Central memory CD8-positive, alpha-beta T cell (primary cell): ENCODE results near the gene HAO2.

Experiments
- ATAC-seq: fragments of 150-1000 bp; cut with Tn5 transposase; replicated peaks from 2 replicates; pipeline ENCODE4 v1.10.0; 2022; ENCODE audit warnings: mild to moderate bottlenecking, moderate FRiP score, moderate number of reproducible peaks; ENCODE audit not compliant: poor library complexity, severe bottlenecking; ENCODE audit errors: extremely low read depth
- DNase-seq, 2 donors: peaks; one replicate each; pipeline ENCODE4 v3.0.0; 2021; ENCODE audit warnings: low spot score in 2 of 2
- H3K27ac Mint-ChIP-seq: one replicate; pipeline ENCODE4 v1.8.0; 2022; ENCODE audit warnings: low read depth, mild to moderate bottlenecking, moderate library complexity, mixed read lengths
- H3K27me3 Mint-ChIP-seq: one replicate; pipeline ENCODE4 v1.8.0; 2022; ENCODE audit warnings: mixed read lengths
- H3K36me3 Mint-ChIP-seq: one replicate; pipeline ENCODE4 v1.8.0; 2022; ENCODE audit warnings: mild to moderate bottlenecking, moderate library complexity, mixed read lengths; ENCODE audit not compliant: insufficient read depth
- H3K4me1 Mint-ChIP-seq: one replicate; pipeline ENCODE4 v1.8.0; 2022; ENCODE audit warnings: mixed read lengths
- H3K4me3 Mint-ChIP-seq: one replicate; pipeline ENCODE4 v1.8.0; 2022; ENCODE audit warnings: mild to moderate bottlenecking, moderate library complexity, mixed read lengths
- H3K9me3 Mint-ChIP-seq: one replicate; pipeline ENCODE4 v1.8.0; 2022; ENCODE audit warnings: mixed read lengths

The HAO2 gene

GRCh38 chr1:119368554-119368953 lies at the start of gene HAO2:
Gene HAO2, plus strand, starts transcription at chr1:119368785. Its CDS starts 12,301 bp downstream, at chr1:119381086.
- Mint-ChIP-seq H3K27me3 (peaks cover 35% of the 10 kb centered on the region), H3K36me3 (peaks cover 4% of the 10 kb centered on the region), H3K27ac (no peak within 1 kb of the TSS), H3K4me3 (no peak within 1 kb of the TSS), H3K4me1 (no peaks in the 10 kb centered on the region), H3K9me3 (no peaks in the 10 kb centered on the region)
- DNase-seq (no peak), ATAC-seq (no peak)

- peak overlapping the region; percentile 14 for H3K27ac Mint-ChIP-seq
- H3K4me3 Mint-ChIP-seq, result no peak overlapping the region
- ATAC-seq (no peak), DNase-seq (no peak)
- H3K4me1 Mint-ChIP-seq, result peaks cover 11% of the 10 kb centered on the region
- no peaks in the 10 kb centered on the region for H3K9me3 Mint-ChIP-seq
- H3K36me3 Mint-ChIP-seq, result no peaks in the 10 kb centered on the region
- H3K27me3 Mint-ChIP-seq, result no peaks in the 10 kb centered on the region
Observed at GRCh38 chr1:119320100-119320499, 48.5 kb upstream of the HAO2 start.

- ATAC-seq (no peak), DNase-seq (no peak)
- Mint-ChIP-seq H3K27ac (no peak overlapping the region), H3K27me3 (no peaks in the 10 kb centered on the region), H3K4me1 (peaks cover 13% of the 10 kb centered on the region), H3K9me3 (no peaks in the 10 kb centered on the region), H3K4me3 (no peak overlapping the region), H3K36me3 (no peaks in the 10 kb centered on the region)
Observed at GRCh38 chr1:119321666-119322419, 46.7 kb upstream of the HAO2 start.

- DNase-seq, result no peak
- Mint-ChIP-seq H3K27me3 (no peaks in the 10 kb centered on the region), H3K9me3 (no peaks in the 10 kb centered on the region), H3K27ac (no peak overlapping the region), H3K36me3 (no peaks in the 10 kb centered on the region), H3K4me3 (no peak overlapping the region), H3K4me1 (peaks cover 26% of the 10 kb centered on the region)
- no peak for ATAC-seq
Observed at GRCh38 chr1:119323216-119323982, 45.2 kb upstream of the HAO2 start.

- H3K9me3 Mint-ChIP-seq, result no peaks in the 10 kb centered on the region
- no peaks in the 10 kb centered on the region for H3K27me3 Mint-ChIP-seq
- no peak overlapping the region for H3K4me3 Mint-ChIP-seq
- no peak for ATAC-seq
- H3K4me1 Mint-ChIP-seq, result peaks cover 26% of the 10 kb centered on the region
- no peak overlapping the region for H3K27ac Mint-ChIP-seq
- DNase-seq, result no peak
- no peaks in the 10 kb centered on the region for H3K36me3 Mint-ChIP-seq
Observed at GRCh38 chr1:119324198-119324597, 44.4 kb upstream of the HAO2 start.

- Mint-ChIP-seq H3K4me3 (peak overlapping the region; percentile 79), H3K9me3 (no peaks in the 10 kb centered on the region), H3K27ac (no peak overlapping the region), H3K27me3 (no peaks in the 10 kb centered on the region), H3K36me3 (no peaks in the 10 kb centered on the region), H3K4me1 (peaks cover 26% of the 10 kb centered on the region)
- ATAC-seq (no peak), DNase-seq (no peak)
Observed at GRCh38 chr1:119326251-119326650, 42.3 kb upstream of the HAO2 start.

- peak overlapping the region; percentile 79 for H3K4me3 Mint-ChIP-seq
- no peaks in the 10 kb centered on the region for H3K36me3 Mint-ChIP-seq
- peaks cover 26% of the 10 kb centered on the region for H3K4me1 Mint-ChIP-seq
- no peaks in the 10 kb centered on the region for H3K27me3 Mint-ChIP-seq
- H3K9me3 Mint-ChIP-seq, result no peaks in the 10 kb centered on the region
- ATAC-seq (no peak), DNase-seq (no peak)
- peak overlapping the region; percentile 58 for H3K27ac Mint-ChIP-seq
Observed at GRCh38 chr1:119327094-119327449, 41.5 kb upstream of the HAO2 start.

GRCh38 chr1:119327450-119328155 lies 41.0 kb upstream of the HAO2 start:
- ATAC-seq (peak; percentile 41), DNase-seq (no peak)
- Mint-ChIP-seq H3K4me3 (peak overlapping the region; percentile 79), H3K27ac (peak overlapping the region; percentile 58), H3K36me3 (no peaks in the 10 kb centered on the region), H3K27me3 (no peaks in the 10 kb centered on the region), H3K9me3 (no peaks in the 10 kb centered on the region), H3K4me1 (peaks cover 26% of the 10 kb centered on the region)

- Mint-ChIP-seq H3K9me3 (no peaks in the 10 kb centered on the region), H3K27me3 (no peaks in the 10 kb centered on the region), H3K36me3 (peaks cover 2% of the 10 kb centered on the region), H3K4me3 (no peak overlapping the region), H3K4me1 (peaks cover 14% of the 10 kb centered on the region), H3K27ac (no peak overlapping the region)
- DNase-seq (no peak), ATAC-seq (no peak)
Observed at GRCh38 chr1:119329541-119330461, 38.8 kb upstream of the HAO2 start.

- H3K27me3 Mint-ChIP-seq, result no peaks in the 10 kb centered on the region
- peaks cover 14% of the 10 kb centered on the region for H3K4me1 Mint-ChIP-seq
- no peak overlapping the region for H3K4me3 Mint-ChIP-seq
- no peak overlapping the region for H3K27ac Mint-ChIP-seq
- no peaks in the 10 kb centered on the region for H3K9me3 Mint-ChIP-seq
- DNase-seq (no peak), ATAC-seq (no peak)
- H3K36me3 Mint-ChIP-seq, result peaks cover 2% of the 10 kb centered on the region
Observed at GRCh38 chr1:119330466-119331189, 38.0 kb upstream of the HAO2 start.

- DNase-seq (no peak), ATAC-seq (no peak)
- Mint-ChIP-seq H3K27ac (no peak overlapping the region), H3K9me3 (no peaks in the 10 kb centered on the region), H3K4me1 (peaks cover 14% of the 10 kb centered on the region), H3K27me3 (no peaks in the 10 kb centered on the region), H3K4me3 (no peak overlapping the region), H3K36me3 (peaks cover 2% of the 10 kb centered on the region)
Observed at GRCh38 chr1:119331190-119331515, 37.4 kb upstream of the HAO2 start.
